Colonic mucosa (tissue), 4 donors: Measurements from ENCODE around the gene SNAP91. TPM values are rescaled to one million over a fixed set of nuclear protein-coding genes. Genes with fewer than 3 reads are reported as not detected.

Source experiments
- DNase-seq: peaks from one replicate; pipeline ENCODE4 v3.0.0-alpha.2; 2020
- H3K27ac ChIP-seq: fragments of 200-600 bp; one replicate; pipeline ENCODE4 v1.8.0; 2021
- H3K27me3 ChIP-seq: fragments of 200-600 bp; one replicate; pipeline ENCODE4 v1.8.0; 2021
- H3K36me3 ChIP-seq: fragments of 200-600 bp; one replicate; pipeline ENCODE4 v1.8.0; 2021
- H3K4me1 ChIP-seq: fragments of 200-600 bp; one replicate; pipeline ENCODE4 v1.8.0; 2021; ENCODE audit warnings: mild to moderate bottlenecking
- H3K4me3 ChIP-seq: fragments of 200-600 bp; one replicate; pipeline ENCODE4 v1.8.0; 2021
- H3K9ac ChIP-seq, 2 donors: one replicate each; pipeline ENCODE4 v1.7.0; 2013; ENCODE audit warnings: control low read depth in 2 of 2, low read depth in 2 of 2, low read length in 2 of 2
- H3K9me3 ChIP-seq: fragments of 200-600 bp; one replicate; pipeline ENCODE4 v1.8.0; 2021
- intact Hi-C: fragments of 100-400 bp; cut with DNase I; formaldehyde crosslinking; loops from one replicate; pipeline ENCODE4 v1.14.1; 2022
- total RNA-seq, 2 donors: library from RNA; stranded (reverse); fragmentation: NEBNext Ultra II Directional in 1 of 2; extraction: Animal tissue kit (Norgen Biotek cat#: 25700) in 1 of 2; gene quantifications; one replicate each; pipeline ENCODE4 v1.2.1, GENCODE V29; 2021
- TF ChIP-seq, protein P1 (sequence below): fragments of 200-600 bp; IDR thresholded peaks from one replicate; pipeline ENCODE4 v1.8.0; 2022; ENCODE audit warnings: antibody characterized with exemption, mild to moderate bottlenecking
- donor health status: healthy.
- donor health status: DM: no; HTN: no; CAD: no.
- donor health status: DM: no; HTN: no; CAD: no.

The SNAP91 gene
- total RNA-seq, 2 donors from 2014 or later = 0.45 TPM; not detected in 1

DNA sequence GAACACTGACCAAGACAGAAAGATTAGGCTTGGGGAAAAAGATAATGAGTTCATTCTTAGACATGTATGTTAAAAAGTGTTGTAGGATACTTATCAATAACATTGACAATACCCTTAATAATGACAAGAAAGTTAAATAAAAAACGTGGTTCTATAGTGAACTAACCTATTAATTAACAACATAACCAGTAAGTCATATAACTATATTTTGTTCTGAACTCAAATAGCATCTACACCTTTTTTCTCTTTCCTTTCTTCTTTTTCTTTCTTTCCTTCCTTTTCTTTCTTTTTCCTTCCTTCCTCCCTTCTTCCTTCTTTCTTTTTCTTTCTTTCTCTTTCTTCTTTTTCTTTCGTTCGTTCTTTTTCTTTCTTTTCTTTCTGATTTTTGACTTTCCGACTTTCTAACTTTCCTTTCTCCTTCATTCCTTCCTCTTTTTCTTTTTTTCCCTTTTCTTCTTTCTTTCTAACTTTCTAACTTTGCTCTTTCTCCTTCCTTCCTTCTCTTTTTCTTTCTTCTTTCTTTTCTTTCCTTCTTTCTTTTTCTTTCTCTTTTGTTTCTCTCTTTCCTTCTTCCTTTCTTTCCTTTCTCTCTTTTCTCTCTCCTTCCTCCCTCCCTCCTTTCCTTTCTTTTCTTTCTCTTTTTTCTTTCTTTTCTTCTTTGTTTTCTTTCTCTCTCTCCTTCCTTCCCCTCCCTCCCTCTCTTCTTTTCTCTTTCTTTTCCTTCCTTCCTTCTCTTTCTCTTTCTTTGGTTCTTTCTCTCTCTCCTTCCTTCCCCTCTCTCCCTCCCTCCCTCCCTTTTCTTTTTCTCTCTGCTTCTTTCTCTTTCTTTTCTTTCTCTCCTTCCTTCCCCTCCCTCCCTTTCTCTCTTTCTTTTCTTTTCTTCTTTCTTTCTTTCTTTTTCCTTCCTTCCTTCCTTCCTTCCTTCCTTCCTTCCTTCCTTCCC lies 172.0 kb downstream of the SNAP91 start:
- no peak overlapping the region for H3K4me3 ChIP-seq
- H3K4me1 ChIP-seq = no peaks in the 10 kb centered on the region
- H3K27me3 ChIP-seq = no peaks in the 10 kb centered on the region
- H3K27ac ChIP-seq = no peak overlapping the region
- TF ChIP-seq, protein P1, sequence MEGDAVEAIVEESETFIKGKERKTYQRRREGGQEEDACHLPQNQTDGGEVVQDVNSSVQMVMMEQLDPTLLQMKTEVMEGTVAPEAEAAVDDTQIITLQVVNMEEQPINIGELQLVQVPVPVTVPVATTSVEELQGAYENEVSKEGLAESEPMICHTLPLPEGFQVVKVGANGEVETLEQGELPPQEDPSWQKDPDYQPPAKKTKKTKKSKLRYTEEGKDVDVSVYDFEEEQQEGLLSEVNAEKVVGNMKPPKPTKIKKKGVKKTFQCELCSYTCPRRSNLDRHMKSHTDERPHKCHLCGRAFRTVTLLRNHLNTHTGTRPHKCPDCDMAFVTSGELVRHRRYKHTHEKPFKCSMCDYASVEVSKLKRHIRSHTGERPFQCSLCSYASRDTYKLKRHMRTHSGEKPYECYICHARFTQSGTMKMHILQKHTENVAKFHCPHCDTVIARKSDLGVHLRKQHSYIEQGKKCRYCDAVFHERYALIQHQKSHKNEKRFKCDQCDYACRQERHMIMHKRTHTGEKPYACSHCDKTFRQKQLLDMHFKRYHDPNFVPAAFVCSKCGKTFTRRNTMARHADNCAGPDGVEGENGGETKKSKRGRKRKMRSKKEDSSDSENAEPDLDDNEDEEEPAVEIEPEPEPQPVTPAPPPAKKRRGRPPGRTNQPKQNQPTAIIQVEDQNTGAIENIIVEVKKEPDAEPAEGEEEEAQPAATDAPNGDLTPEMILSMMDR = no peak
- DNase-seq = no peak
- no peaks in the 10 kb centered on the region for H3K36me3 ChIP-seq
- intact Hi-C loops = no loop called here
- no peaks in the 10 kb centered on the region for H3K9me3 ChIP-seq
- H3K9ac ChIP-seq = no peak overlapping the region

DNA sequence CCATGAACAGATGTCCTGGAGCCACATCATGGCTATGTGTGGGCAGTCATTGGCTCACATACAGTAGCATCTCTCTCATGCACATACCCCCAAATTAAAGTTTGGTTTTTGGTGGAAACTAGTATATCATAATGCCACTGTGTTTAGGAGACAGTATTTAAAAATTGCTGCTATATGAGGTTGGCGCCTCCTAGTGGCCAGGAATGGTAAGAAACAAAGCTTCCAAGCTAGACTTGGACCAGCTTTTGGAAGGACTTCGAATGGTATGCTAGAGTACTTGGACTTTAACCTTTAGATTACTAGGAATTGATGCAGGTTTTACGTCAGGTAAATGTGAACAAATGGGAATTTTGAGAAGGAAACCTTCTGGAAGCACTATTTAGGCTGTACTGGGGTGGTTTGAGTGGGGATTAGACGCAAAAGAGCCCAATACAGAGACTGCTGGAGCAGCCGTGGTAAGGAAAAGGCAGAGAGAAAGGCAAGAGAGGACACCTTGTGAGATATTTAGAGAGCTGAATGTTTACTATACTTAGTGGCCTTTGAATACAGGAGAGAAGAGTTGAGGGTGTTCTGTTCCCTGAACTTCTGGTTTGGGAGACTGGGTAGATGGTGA lies 172.8 kb downstream of the SNAP91 start:
- Histone ChIP-seq H3K4me3 (no peak overlapping the region), H3K27me3 (no peaks in the 10 kb centered on the region), H3K36me3 (no peaks in the 10 kb centered on the region), H3K9me3 (no peaks in the 10 kb centered on the region), H3K27ac (no peak overlapping the region), H3K4me1 (no peaks in the 10 kb centered on the region), H3K9ac (no peak overlapping the region)
- DNase-seq = peak; percentile 64
- TF ChIP-seq, protein P1 = peak; percentile 63
- intact Hi-C loops = no loop called here

DNA sequence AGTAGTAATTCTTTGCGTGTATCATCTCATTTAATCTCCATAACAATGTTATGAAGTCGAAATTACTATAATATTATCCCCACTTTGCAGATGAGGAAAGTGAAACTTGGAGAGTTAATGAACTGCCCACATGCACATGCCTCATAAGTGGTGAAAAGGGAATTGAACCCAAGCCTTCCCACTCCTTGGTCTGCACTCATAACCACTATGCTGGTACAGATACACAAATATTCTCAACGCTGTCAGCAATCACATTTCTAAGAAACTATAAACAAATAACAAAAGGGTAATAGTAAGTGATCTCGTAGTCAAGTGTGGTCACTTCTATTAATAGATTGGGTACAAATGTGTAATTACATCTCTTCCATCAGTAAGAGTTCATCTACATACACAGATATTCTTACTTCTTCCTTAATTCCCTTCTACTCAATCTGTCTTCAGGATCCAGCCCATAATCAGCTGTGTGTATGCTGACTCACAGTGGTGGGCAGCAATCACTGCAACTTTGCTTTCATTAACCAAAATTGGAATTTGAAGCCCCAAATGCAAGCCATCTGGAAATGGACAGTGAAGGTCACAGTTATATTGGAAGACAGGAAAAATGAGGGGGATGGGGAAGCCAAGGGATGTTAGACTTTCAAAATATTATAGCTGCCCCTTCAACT lies 190.0 kb downstream of the SNAP91 start:
- Histone ChIP-seq H3K9me3 (no peaks in the 10 kb centered on the region), H3K36me3 (no peaks in the 10 kb centered on the region), H3K27me3 (no peaks in the 10 kb centered on the region), H3K4me1 (no peaks in the 10 kb centered on the region), H3K9ac (no peak overlapping the region), H3K4me3 (no peak overlapping the region), H3K27ac (no peak overlapping the region)
- TF ChIP-seq, protein P1 = no peak
- intact Hi-C loops = loop anchor here (10.0 kb wide), 1 partner anchor 444 kb away; no protein-coding TSS in a partner anchor
- DNase-seq = no peak

DNA sequence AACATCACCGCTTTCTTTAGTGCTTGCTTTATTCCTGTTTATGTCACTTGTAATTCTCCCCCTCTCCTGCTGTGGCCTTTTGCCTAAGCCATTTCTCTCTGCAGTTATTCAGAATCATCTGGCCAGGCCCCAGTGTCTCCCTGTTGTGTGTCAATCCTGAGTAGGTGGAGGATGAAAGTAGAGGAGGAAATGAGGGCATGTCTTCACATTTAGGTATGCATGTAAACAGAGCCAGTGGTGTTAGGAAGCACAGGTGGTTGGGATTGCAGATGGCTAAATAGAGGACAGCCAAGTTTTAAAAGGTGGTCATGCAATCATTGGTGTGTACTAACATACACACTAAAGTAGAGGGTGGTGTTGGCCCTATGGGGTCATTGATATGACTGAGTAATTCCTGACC lies 191.4 kb downstream of the SNAP91 start:
- no peak overlapping the region for H3K9ac ChIP-seq
- intact Hi-C loops = loop anchor here (10.0 kb wide), 1 partner anchor 443 kb away; no protein-coding TSS in a partner anchor

More for the DNA sequence above, 191.4 kb downstream of the SNAP91 start:
- Histone ChIP-seq H3K27ac (no peak overlapping the region), H3K4me3 (no peak overlapping the region), H3K9me3 (no peaks in the 10 kb centered on the region), H3K4me1 (no peaks in the 10 kb centered on the region), H3K27me3 (no peaks in the 10 kb centered on the region), H3K36me3 (no peaks in the 10 kb centered on the region)
- TF ChIP-seq, protein P1 = no peak
- DNase-seq = no peak
